ENCODE data around the gene MDGA2.
"Not testable (repeated sequence)": the region's sequence is repeated elsewhere in the genome, so short reads cannot be mapped to it uniquely, and the experiment has no call there.

Gene MDGA2

GRCh38 chr14:47626151-47627035 lies 49.0 kb downstream of the MDGA2 start:
- no peak for DNase-seq (ENCODE audit: extremely low read depth, low read depth)
- no peak overlapping the region for H3K4me3 ChIP-seq (replicated peaks; ENCODE audit: low read depth, low read length)
- no peak for TF ChIP-seq CTCF (IDR thresholded peaks at IDR 0.05; ENCODE audit: low read depth, low read length, missing control alignments)

- H3K4me3 ChIP-seq (replicated peaks; ENCODE audit: low read depth, low read length); DNase-seq (ENCODE audit: extremely low read depth, low read depth): not testable (repeated sequence)
Observed at GRCh38 chr14:47624126-47624525, 51.3 kb downstream of the MDGA2 start.

GRCh38 chr14:47619392-47619791 lies 56.0 kb downstream of the MDGA2 start:
- no peak for TF ChIP-seq CTCF (IDR thresholded peaks at IDR 0.05; ENCODE audit: low read depth, low read length, missing control alignments)
- DNase-seq (ENCODE audit: extremely low read depth, low read depth), result no peak
- H3K4me3 ChIP-seq (replicated peaks; ENCODE audit: low read depth, low read length), result no peak overlapping the region

- no peak for TF ChIP-seq CTCF (IDR thresholded peaks at IDR 0.05; ENCODE audit: low read depth, low read length, missing control alignments)
- no peak for DNase-seq (ENCODE audit: extremely low read depth, low read depth)
Observed at GRCh38 chr14:47606566-47606965, 68.8 kb downstream of the MDGA2 start.

GRCh38 chr14:47596860-47597259 lies 78.5 kb downstream of the MDGA2 start:
- no peak for DNase-seq (ENCODE audit: extremely low read depth, low read depth)
- TF ChIP-seq CTCF (IDR thresholded peaks at IDR 0.05; ENCODE audit: low read depth, low read length, missing control alignments), result no peak
- H3K4me3 ChIP-seq (replicated peaks; ENCODE audit: low read depth, low read length), result no peak overlapping the region

More at GRCh38 chr14:47606566-47606965, 68.8 kb downstream of the MDGA2 start:
- no peak overlapping the region for H3K4me3 ChIP-seq (replicated peaks; ENCODE audit: low read depth, low read length)

- no peak overlapping the region for H3K4me3 ChIP-seq (replicated peaks; ENCODE audit: low read depth, low read length)
Observed at GRCh38 chr14:47596232-47596631, 79.2 kb downstream of the MDGA2 start.

More at GRCh38 chr14:47596232-47596631, 79.2 kb downstream of the MDGA2 start:
- DNase-seq (ENCODE audit: extremely low read depth, low read depth), result no peak
- TF ChIP-seq CTCF (IDR thresholded peaks at IDR 0.05; ENCODE audit: low read depth, low read length, missing control alignments), result no peak

Data from HFF-Myc (cell line).